HepG2 (cell line): Measurements from ENCODE around the gene LCK. TPM values are rescaled to one million over a fixed set of nuclear protein-coding genes. Genes with fewer than 3 reads are reported as not detected.

Source experiments
- ATAC-seq: fragments of 200-7000 bp; cut with Tn5 transposase; 3 replicates; pipeline ENCODE4 v1.9.1; 2020; ENCODE audit warnings: mild to moderate bottlenecking, moderate library complexity
- BruUV-seq: library from RNA; stranded (reverse); fragments of 400-500 nt; replicated peaks from 2 replicates; lab custom pipeline; 2021; lab: Mats Ljungman, UMichigan
- CTCF ChIA-PET: fragments of 300-600 bp; formaldehyde crosslinking; extraction: SDS; loops from one replicate; lab custom pipeline; 2021; ENCODE audit warnings: low total read pairs, inconsistent platforms, low intra/inter-chr PET ratio; lab: Yijun Ruan, JAX
- POLR2A ChIA-PET: fragments of 350-600 bp; sonication (Branson Sonifier 250); formaldehyde crosslinking; loops from one replicate; lab custom pipeline; 2020; ENCODE audit warnings: antibody characterized with exemption, inconsistent platforms; lab: Yijun Ruan, JAX
- DNase-seq: peaks from one replicate; pipeline ENCODE4 v3.0.0-alpha.2; 2015; ENCODE audit warnings: low spot score
- FAIRE-seq: peaks from 3 replicates; lab custom pipeline; 2011; peaks lifted over from hg19 to GRCh38; lab: Jason Lieb, UNC
- H2AFZ ChIP-seq: one replicate; pipeline ENCODE4 v1.6.1; 2011; ENCODE audit warnings: low read length, inconsistent platforms
- H3K27ac ChIP-seq: fragments of 300-600 bp; 3 replicates; pipeline ENCODE4 v1.8.0; 2011; ENCODE audit warnings: mixed run types, mild to moderate bottlenecking, mixed read lengths, low read length, inconsistent platforms; ENCODE audit not compliant: insufficient read depth; ENCODE audit errors: extremely low read length
- H3K27me3 ChIP-seq, 2 experiments: fragments of 200-600 bp in 1 of 2; 2 replicates in 1 of 2; 3 replicates in 1 of 2; pipeline versions ENCODE4 v1.6.0 to v1.8.0; 2011; ENCODE audit warnings: low read length in 2 of 2, mild to moderate bottlenecking in 2 of 2, moderate library complexity in 2 of 2, inconsistent platforms in 1 of 2; ENCODE audit not compliant: insufficient read depth in 2 of 2, control insufficient read depth in 1 of 2
- H3K36me3 ChIP-seq, 2 experiments: fragments of 200-600 bp in 1 of 2; replicated peaks in 1 of 2; 2 replicates in 1 of 2; 3 replicates in 1 of 2; pipeline versions ENCODE4 v1.5.1 to v1.8.0; 2011; ENCODE audit warnings: low read length in 2 of 2, inconsistent platforms in 1 of 2; ENCODE audit not compliant: insufficient read depth in 2 of 2, control insufficient read depth in 1 of 2
- H3K4me1 ChIP-seq: 2 replicates; pipeline ENCODE4 v1.5.1; 2012; ENCODE audit warnings: low read length, inconsistent platforms; ENCODE audit not compliant: insufficient read depth
- H3K4me2 ChIP-seq: 2 replicates; pipeline ENCODE4 v1.6.0; 2011; ENCODE audit warnings: low read depth, low read length, inconsistent platforms
- H3K4me3 ChIP-seq, 3 experiments: fragments of 200-600 bp in 1 of 3; sonication (generic), shearing (Covaris generic) in 1 of 3; replicated peaks in 1 of 3; 2 replicates each; pipeline ENCODE4 v1.5.1; 2011 to 2016; ENCODE audit warnings: low read length in 3 of 3, inconsistent platforms in 2 of 3, low read depth in 2 of 3, mild to moderate bottlenecking in 2 of 3, control low read depth in 1 of 3, mixed read lengths in 1 of 3; ENCODE audit not compliant: insufficient read depth in 1 of 3
- H3K79me2 ChIP-seq: one replicate; pipeline ENCODE4 v1.6.1; 2011; ENCODE audit warnings: low read length, inconsistent platforms; ENCODE audit not compliant: insufficient read depth
- H3K9ac ChIP-seq: 2 replicates; pipeline ENCODE4 v1.6.0; 2011; ENCODE audit warnings: mild to moderate bottlenecking, low read depth, low read length, inconsistent platforms; ENCODE audit not compliant: insufficient read depth
- H3K9me3 ChIP-seq: 2 replicates; pipeline ENCODE4 v1.5.1; 2012; ENCODE audit warnings: mild to moderate bottlenecking, low read length
- H4K20me1 ChIP-seq: 2 replicates; pipeline ENCODE4 v1.6.0; 2011; ENCODE audit warnings: inconsistent platforms, mild to moderate bottlenecking, low read length, moderate library complexity; ENCODE audit not compliant: insufficient read depth
- CREM ChIP-seq, 2 experiments: sonication (generic) in 1 of 2; formaldehyde crosslinking in 1 of 2; IDR thresholded peaks; 2 replicates each; pipeline versions ENCODE4 v1.4.0 to v1.6.1; 2016 to 2020; ENCODE audit warnings: antibody characterized with exemption in 1 of 2, mild to moderate bottlenecking in 1 of 2, missing genetic modification reagents in 1 of 2
- ETV6 ChIP-seq: sonication (generic); formaldehyde crosslinking; conservative IDR thresholded peaks from 2 replicates; pipeline ENCODE4 v1.4.0; 2020; ENCODE audit warnings: missing genetic modification reagents
- GMEB2 ChIP-seq: IDR thresholded peaks from 2 replicates; pipeline ENCODE4 v1.6.1; 2016; ENCODE audit warnings: missing biosample characterization, missing genetic modification reagents, low read depth
- SATB2 ChIP-seq: sonication (generic); formaldehyde crosslinking; IDR thresholded peaks from 2 replicates; pipeline ENCODE4 v1.5.0; 2020; ENCODE audit warnings: missing genetic modification reagents
- ZBTB38 ChIP-seq: sonication (generic); formaldehyde crosslinking; IDR thresholded peaks from 2 replicates; pipeline ENCODE4 v1.5.1; 2020; ENCODE audit warnings: mild to moderate bottlenecking, missing genetic modification reagents
- ZNF331 ChIP-seq: sonication (generic); formaldehyde crosslinking; IDR thresholded peaks from 2 replicates; pipeline ENCODE4 v1.4.0; 2020; ENCODE audit warnings: missing genetic modification reagents
- ZNF577 ChIP-seq: sonication (generic); formaldehyde crosslinking; IDR thresholded peaks from 2 replicates; pipeline ENCODE4 v1.4.0; 2020; ENCODE audit warnings: mild to moderate bottlenecking, low read depth, missing genetic modification reagents, borderline replicate concordance
- ZNF710 ChIP-seq: sonication (generic); formaldehyde crosslinking; IDR thresholded peaks from 2 replicates; pipeline ENCODE4 v1.5.0; 2020; ENCODE audit warnings: mild to moderate bottlenecking, missing genetic modification reagents, borderline replicate concordance
- WGBS: methylation state at CpG from one replicate; pipeline ENCODE4 v1.1.6; 2017; ENCODE audit warnings: low lambda C conversion rate; 5-methylcytosine and 5-hydroxymethylcytosine counted together
- in situ Hi-C: cut with HindIII; loops from 2 replicates; pipeline ENCODE4 v1.10.0; 2017; ENCODE audit warnings: low pct_unique_long_range_greater_than_20kb; ENCODE audit not compliant: extremely low pct_ligation_motif_present
- intact Hi-C: fragments of 100-400 bp; cut with micrococcal nuclease; formaldehyde crosslinking; loops from one replicate; pipeline ENCODE4 v1.10.0; 2022; ENCODE audit not compliant: unreplicated experiment
- polyA plus RNA-seq, 8 experiments: library from polyadenylated mRNA; depleted of rRNA in 3 of 8; stranded (reverse) in 7 of 8; unstranded in 1 of 8; fragments of >200 nt; fragmentation: Illumina TruSeq in 4 of 8; extraction: Trizol in 4 of 8; gene quantifications; 2 replicates each; pipeline versions ENCODE4 v1.2.1 to v1.2.3, GENCODE V29; 2011 to 2016; ENCODE audit warnings: low read depth in 4 of 8, missing spikeins in 1 of 8, mixed read lengths in 1 of 8; ENCODE audit not compliant: insufficient read depth in 1 of 8
- total RNA-seq, 5 experiments: library from RNA; depleted of rRNA; stranded (reverse); fragments of >200 nt; fragmentation: Illumina TruSeq; extraction: Trizol; gene quantifications; 2 replicates each; pipeline ENCODE4 v1.2.3, GENCODE V29; 2016; ENCODE audit warnings: low read depth in 1 of 5

LCK gene
- total and polyA plus RNA-seq, 2 of the 13 experiments (the other 11 are each of a cell fraction or from before 2014, with no cell fraction given): 0.93 to 1.8 TPM

- no peak overlapping the region for H3K9ac ChIP-seq
- H3K4me1 ChIP-seq: peaks cover 38% of the 10 kb centered on the region
- TF ChIP-seq CREM (IDR thresholded peaks at IDR 0.05) (no peak), CREM (CRISPR knock-in tag; IDR thresholded peaks at IDR 0.05) (no peak), SATB2 (CRISPR knock-in tag) (no peak), GMEB2 (no peak), ETV6 (CRISPR knock-in tag) (no peak), ZBTB38 (CRISPR knock-in tag) (no peak), ZNF710 (CRISPR knock-in tag) (no peak), ZNF331 (no peak), ZNF577 (CRISPR knock-in tag) (no peak)
- DNase-seq (no peak), FAIRE-seq (no peak), ATAC-seq (no peak)
- H2AFZ ChIP-seq: no peak overlapping the region
- H3K4me3 ChIP-seq: no peak overlapping the region
- H3K27me3 ChIP-seq: no peaks in the 10 kb centered on the region; a peak in 1 of 5 replicates
- H3K79me2 ChIP-seq: peaks cover 20% of the 10 kb centered on the region
- BruUV-seq: no TSS peak
- H3K4me2 ChIP-seq: no peak overlapping the region
- H3K27ac ChIP-seq: no peak overlapping the region
- in situ Hi-C loops: no loop called here
- 81% methylated on average over 7 of the region's 7 CpGs for WGBS
- H4K20me1 ChIP-seq: no peaks in the 10 kb centered on the region
- no peaks in the 10 kb centered on the region for H3K36me3 ChIP-seq
- intact Hi-C loops: no loop called here
- H3K9me3 ChIP-seq: no peaks in the 10 kb centered on the region
- ChIA-PET CTCF (no interaction called here), POLR2A (interaction anchor here (3.5 to 4.2 kb wide), 2 partner anchors 40 to 47 kb away, joined by 26 to 48 read pairs; partner anchors contain the start of genes FAM167B, LCK and MARCKSL1)
Measured at GRCh38 chr1:32289256-32289655, 38.2 kb downstream of the LCK start.
